MM.1S (cell line): Measurements from ENCODE around the gene MTA2.

Source experiments
- DNase-seq: peaks from one replicate; pipeline ENCODE4 v3.0.0-alpha.2; 2015
- H2AFZ ChIP-seq: fragments of 300-600 bp; sonication (generic); 2 replicates; pipeline ENCODE4 v1.6.0; 2016; ENCODE audit warnings: antibody characterized with exemption, low read length
- H3F3A ChIP-seq: fragments of 300-600 bp; sonication (generic); 2 replicates; pipeline ENCODE4 v1.6.1; 2016; ENCODE audit warnings: mild to moderate bottlenecking, antibody characterized with exemption, low read length, moderate library complexity, mixed read lengths; ENCODE audit not compliant: insufficient read depth
- H3K27ac ChIP-seq: fragments of 300-600 bp; sonication (generic); 2 replicates; pipeline ENCODE4 v1.5.1; 2016; ENCODE audit warnings: mild to moderate bottlenecking, low read length
- H3K27me3 ChIP-seq: fragments of 300-600 bp; sonication (generic); replicated peaks from 2 replicates; pipeline ENCODE4 v1.6.0; 2016; ENCODE audit warnings: low read length; ENCODE audit not compliant: insufficient read depth
- H3K36me3 ChIP-seq: fragments of 300-600 bp; sonication (generic); replicated peaks from 2 replicates; pipeline ENCODE4 v1.6.1; 2016; ENCODE audit warnings: mild to moderate bottlenecking, low read length, mixed read lengths; ENCODE audit not compliant: insufficient read depth
- H3K4me1 ChIP-seq: fragments of 300-600 bp; sonication (generic); 2 replicates; pipeline ENCODE4 v1.6.1; 2016; ENCODE audit warnings: low read length, mixed read lengths
- H3K4me2 ChIP-seq: fragments of 300-600 bp; sonication (generic); 2 replicates; pipeline ENCODE4 v1.6.0; 2016; ENCODE audit warnings: low read depth, low read length
- H3K4me3 ChIP-seq: fragments of 300-600 bp; sonication (generic); 2 replicates; pipeline ENCODE4 v1.5.1; 2016; ENCODE audit warnings: low read length, mixed read lengths
- H3K79me2 ChIP-seq: fragments of 300-600 bp; sonication (generic); 2 replicates; pipeline ENCODE4 v1.6.1; 2016; ENCODE audit warnings: mixed run types, low read length, mixed read lengths
- H3K9ac ChIP-seq: fragments of 300-600 bp; sonication (generic); 2 replicates; pipeline ENCODE4 v1.6.1; 2016; ENCODE audit warnings: low read length, mixed read lengths
- H3K9me2 ChIP-seq: fragments of 300-600 bp; sonication (generic); replicated peaks from 2 replicates; pipeline ENCODE4 v1.6.1; 2016; ENCODE audit warnings: mild to moderate bottlenecking, low read length, mixed read lengths; ENCODE audit not compliant: insufficient read depth
- H3K9me3 ChIP-seq: fragments of 300-600 bp; sonication (generic); replicated peaks from 2 replicates; pipeline ENCODE4 v1.6.1; 2016; ENCODE audit warnings: mild to moderate bottlenecking, low read length, mixed read lengths; ENCODE audit not compliant: insufficient read depth
- H4K20me1 ChIP-seq: fragments of 300-600 bp; sonication (generic); 2 replicates; pipeline ENCODE4 v1.6.1; 2016; ENCODE audit warnings: mild to moderate bottlenecking, low read length, moderate library complexity, mixed read lengths; ENCODE audit not compliant: insufficient read depth
- CTCF ChIP-seq: fragments of 300-600 bp; sonication (generic); IDR thresholded peaks from 2 replicates; pipeline ENCODE4 v1.5.1; 2016; ENCODE audit warnings: antibody characterized with exemption, low read length, mixed read lengths
- EZH2phosphoT487 ChIP-seq: fragments of 300-600 bp; sonication (generic); IDR thresholded peaks from 2 replicates; pipeline ENCODE4 v1.6.1; 2018; ENCODE audit warnings: antibody characterized with exemption, low read length

The MTA2 gene

GRCh38 chr11:62543680-62544444, 57.8 kb downstream of the MTA2 start:
- Histone ChIP-seq H3F3A (peaks cover 15% of the 10 kb centered on the region), H3K9ac (no peak overlapping the region), H3K9me3 (no peaks in the 10 kb centered on the region), H3K79me2 (peaks cover 18% of the 10 kb centered on the region), H4K20me1 (no peaks in the 10 kb centered on the region), H3K4me2 (peak overlapping the region; percentile 99; the same call in 1 of the 2 replicates), H3K4me1 (peaks cover 54% of the 10 kb centered on the region), H3K27ac (no peak overlapping the region), H2AFZ (no peak overlapping the region), H3K9me2 (no peaks in the 10 kb centered on the region), H3K4me3 (peak overlapping the region; percentile 79; the same call in 1 of the 2 replicates), H3K36me3 (no peaks in the 10 kb centered on the region), H3K27me3 (peaks cover 34% of the 10 kb centered on the region)
- TF ChIP-seq EZH2phosphoT487 (no peak), CTCF (no peak)
- no peak for DNase-seq
